ENCODE measurements around the gene HSP90B1. TPM values are rescaled to one million over a fixed set of nuclear protein-coding genes. Genes with fewer than 3 reads are reported as not detected.

The HSP90B1 gene
- total and polyA plus RNA-seq, 7 experiments from 2014 or later, result 184 to 461 (median 278) TPM

GRCh38 chr12:103930787-103931735, 851 bp downstream of the HSP90B1 start:
- Histone ChIP-seq H3K27me3 (ENCODE audit: control insufficient read depth in 2 of 2, insufficient read depth in 2 of 2, low read length in 2 of 2) (no peaks in the 10 kb centered on the region), H3K36me3 (ENCODE audit: control insufficient read depth in 2 of 3, insufficient read depth in 3 of 3, low read length in 3 of 3) (peaks cover 7 to 38% (median 27%) of the 10 kb centered on the region in 3 experiments), H3K27ac (ENCODE audit: low read depth, low read length) (peak overlapping the region; percentile 96), H3K4me3 (ENCODE audit: low read length) (peak overlapping the region; percentile 76), H3K9me3 (ENCODE audit: control insufficient read depth in 2 of 3, low read length in 3 of 3) (no peaks in the 10 kb centered on the region), H3K4me1 (ENCODE audit: control insufficient read depth in 2 of 2, insufficient read depth in 2 of 2, low read length in 2 of 2) (peaks cover 37 to 52% of the 10 kb centered on the region in 2 donors)
- DNase-seq (peak in 6 of 9 donors; percentile 3 to 43 (median 14)), ATAC-seq (no peak)
- Mint-ChIP-seq H3K4me1 (peaks cover 48 to 72% (median 62%) of the 10 kb centered on the region in 7 donors), H3K27ac (peak overlapping the region; percentile 97 to 100 (median 100)), H3K27me3 (peaks cover 0 to 4% (median 0%) of the 10 kb centered on the region in 5 donors), H3K36me3 (peaks cover 14 to 42% (median 27%) of the 10 kb centered on the region in 5 donors), H3K4me3 (peak overlapping the region; percentile 84 to 99 (median 92)), H3K9me3 (peaks cover 0 to 6% (median 0%) of the 10 kb centered on the region in 11 donors)
- POLR2A ChIA-PET, result interaction anchor here (0.7 to 5.7 kb wide), 11 partner anchors 18 to 207 kb away, joined by 3 to 149 read pairs (median 14); partner anchors contain the start of genes NFYB and TDG
- CTCF ChIA-PET, result interaction anchor here (0.7 to 1.3 kb wide), 2 partner anchors 10 to 34 kb away, joined by 3 to 4 read pairs; no protein-coding TSS in a partner anchor
- intact Hi-C loops (cut with micrococcal nuclease), result loop anchor here (1.0 to 10.0 kb wide), 11 partner anchors 26 to 1868 kb away; partner anchors contain the start of genes APPL2 (in 2 of the 2), HCFC2 (in 2 of the 2), NFYB (in 1 of the 2) and NT5DC3 (in 1 of the 2)

DNA sequence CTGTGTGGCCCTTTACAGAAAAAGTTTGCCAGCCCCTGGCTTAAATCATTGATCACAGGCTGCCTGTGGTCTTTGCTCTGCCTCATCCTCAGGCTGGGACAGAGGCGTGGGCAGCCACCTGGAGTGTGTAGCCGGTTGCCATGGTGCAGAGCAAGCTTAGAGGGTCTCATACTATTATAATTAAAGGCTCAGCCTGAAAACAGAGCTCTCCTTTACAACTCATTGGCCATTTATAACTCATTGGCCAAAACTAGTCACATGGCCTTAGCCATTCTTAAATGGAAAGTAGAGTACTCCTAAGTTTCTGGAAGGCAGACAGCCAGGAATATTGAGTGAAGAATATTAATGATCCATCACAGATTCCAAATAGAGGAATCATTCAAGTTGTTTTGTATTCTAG, 3.0 kb downstream of the HSP90B1 start:
- Mint-ChIP-seq H3K4me3 (peak overlapping the region in 4 of 10 donors; percentile 35 to 92 (median 84)), H3K36me3 (peaks cover 17 to 53% (median 30%) of the 10 kb centered on the region in 5 donors), H3K9me3 (peaks cover 0 to 6% (median 0%) of the 10 kb centered on the region in 11 donors), H3K27me3 (peaks cover 0 to 4% (median 0%) of the 10 kb centered on the region in 5 donors), H3K4me1 (peaks cover 45 to 68% (median 58%) of the 10 kb centered on the region in 7 donors), H3K27ac (peak overlapping the region in 2 of 9 donors; percentile 100)
- intact Hi-C loops (cut with micrococcal nuclease), result loop anchor here (10.0 kb wide), 1 partner anchor 1302 kb away; the partner anchor contains the start of gene APPL2 (in 2 of the 2)
- POLR2A ChIA-PET, result no interaction called here
- Histone ChIP-seq H3K4me3 (ENCODE audit: low read length) (no peak overlapping the region), H3K9me3 (ENCODE audit: control insufficient read depth in 2 of 3, low read length in 3 of 3) (no peaks in the 10 kb centered on the region), H3K4me1 (ENCODE audit: control insufficient read depth in 2 of 2, insufficient read depth in 2 of 2, low read length in 2 of 2) (peaks cover 30 to 42% of the 10 kb centered on the region in 2 donors), H3K36me3 (ENCODE audit: control insufficient read depth in 2 of 3, insufficient read depth in 3 of 3, low read length in 3 of 3) (peaks cover 17 to 60% (median 37%) of the 10 kb centered on the region in 3 experiments), H3K27ac (ENCODE audit: low read depth, low read length) (peak overlapping the region; percentile 96), H3K27me3 (ENCODE audit: control insufficient read depth in 2 of 2, insufficient read depth in 2 of 2, low read length in 2 of 2) (no peaks in the 10 kb centered on the region)
- ATAC-seq (no peak), DNase-seq (no peak)
- CTCF ChIA-PET, result no interaction called here

DNA sequence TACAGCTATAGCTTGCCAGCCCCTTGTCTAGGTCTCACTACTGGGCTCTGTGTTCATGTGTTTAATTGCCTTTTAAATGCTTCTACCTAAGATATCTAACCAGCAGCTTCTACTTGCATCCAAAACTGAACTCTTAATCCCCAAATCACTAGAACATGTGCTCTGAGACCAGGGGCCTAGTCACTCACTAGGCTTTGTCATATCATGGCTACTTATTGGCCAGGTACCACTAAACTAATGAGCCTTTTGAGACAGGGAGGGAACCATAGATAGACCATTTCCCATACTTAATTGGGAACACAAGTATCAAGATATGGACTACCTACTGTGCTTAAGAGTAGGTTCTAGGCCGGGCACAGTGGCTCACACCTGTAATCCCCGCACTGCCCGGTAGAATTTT, 6.5 kb downstream of the HSP90B1 start:
- ChIA-PET POLR2A (interaction anchor here (1.0 to 4.8 kb wide), 5 partner anchors 8 to 34 kb away, joined by 4 to 27 read pairs (median 5); partner anchors contain the start of gene TDG), CTCF (interaction anchor here (1.8 kb wide), 1 partner anchor 172 kb away, joined by 8 read pairs; no protein-coding TSS in a partner anchor)
- H3K9me3 Mint-ChIP-seq, result no peaks in the 10 kb centered on the region
- H3K4me1 Mint-ChIP-seq, result peaks cover 29 to 61% (median 53%) of the 10 kb centered on the region in 7 donors
- Histone ChIP-seq H3K27me3 (ENCODE audit: control insufficient read depth in 2 of 2, insufficient read depth in 2 of 2, low read length in 2 of 2) (no peaks in the 10 kb centered on the region), H3K27ac (ENCODE audit: low read depth, low read length) (peak overlapping the region; percentile 22), H3K36me3 (ENCODE audit: control insufficient read depth in 2 of 3, insufficient read depth in 3 of 3, low read length in 3 of 3) (peaks cover 48 to 94% (median 63%) of the 10 kb centered on the region in 3 experiments), H3K9me3 (ENCODE audit: control insufficient read depth in 2 of 3, low read length in 3 of 3) (no peaks in the 10 kb centered on the region), H3K4me1 (ENCODE audit: control insufficient read depth in 2 of 2, insufficient read depth in 2 of 2, low read length in 2 of 2) (peaks cover 26 to 31% of the 10 kb centered on the region in 2 donors), H3K4me3 (ENCODE audit: low read length) (no peak overlapping the region)
- intact Hi-C loops (cut with micrococcal nuclease), result loop anchor here (10.0 kb wide), 1 partner anchor 1298 kb away; the partner anchor contains the start of gene APPL2 (in 2 of the 2)
- H3K27ac Mint-ChIP-seq, result peak overlapping the region in 4 of 9 donors; percentile 49 to 65 (median 54)
- ATAC-seq (no peak), DNase-seq (no peak)
- H3K4me3 Mint-ChIP-seq, result peak overlapping the region in 2 of 10 donors; percentile 2 to 20
- H3K36me3 Mint-ChIP-seq, result peaks cover 22 to 63% (median 50%) of the 10 kb centered on the region in 5 donors
- no peaks in the 10 kb centered on the region for H3K27me3 Mint-ChIP-seq

DNA sequence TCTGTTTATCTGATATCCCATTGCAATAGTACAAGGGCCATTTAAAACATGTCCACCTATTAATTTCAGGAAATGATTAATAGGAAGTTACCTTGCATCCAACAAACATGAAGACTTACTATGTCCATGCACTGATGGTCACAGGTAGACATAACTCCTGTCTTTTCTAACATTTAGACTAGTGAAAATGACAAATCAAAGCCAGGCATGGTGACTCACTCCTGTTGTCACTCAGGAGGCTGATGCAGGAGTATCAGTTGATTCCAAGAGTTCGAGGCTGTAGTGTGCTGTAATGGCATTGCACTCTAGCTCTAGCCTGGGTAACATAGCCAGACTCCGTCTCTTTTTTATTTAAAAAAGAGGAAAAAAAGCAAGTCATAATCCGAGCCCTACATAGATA, 14.8 kb downstream of the HSP90B1 start:
- Histone ChIP-seq H3K27me3 (ENCODE audit: control insufficient read depth in 2 of 2, insufficient read depth in 2 of 2, low read length in 2 of 2) (no peaks in the 10 kb centered on the region), H3K4me1 (ENCODE audit: control insufficient read depth in 2 of 2, insufficient read depth in 2 of 2, low read length in 2 of 2) (no peaks in the 10 kb centered on the region), H3K36me3 (ENCODE audit: control insufficient read depth in 2 of 3, insufficient read depth in 3 of 3, low read length in 3 of 3) (peaks cover 47 to 99% (median 70%) of the 10 kb centered on the region in 3 experiments), H3K9me3 (ENCODE audit: control insufficient read depth in 2 of 3, low read length in 3 of 3) (no peaks in the 10 kb centered on the region), H3K4me3 (ENCODE audit: low read length) (no peak overlapping the region), H3K27ac (ENCODE audit: low read depth, low read length) (no peak overlapping the region)
- Mint-ChIP-seq H3K27ac (no peak overlapping the region), H3K4me3 (no peak overlapping the region), H3K27me3 (no peaks in the 10 kb centered on the region), H3K4me1 (peaks cover 0 to 41% (median 8%) of the 10 kb centered on the region in 7 donors), H3K36me3 (peaks cover 12 to 75% (median 51%) of the 10 kb centered on the region in 5 donors), H3K9me3 (no peaks in the 10 kb centered on the region)
- DNase-seq (no peak), ATAC-seq (no peak)
- intact Hi-C loops (cut with micrococcal nuclease), result no loop called here
- ChIA-PET POLR2A (interaction anchor here (0.6 to 1.8 kb wide), 5 partner anchors 9 to 164 kb away, joined by 3 to 6 read pairs (median 5); partner anchors contain the start of gene TDG), CTCF (interaction anchor here (1.1 kb wide), 1 partner anchor 32 kb away, joined by 3 read pairs; no protein-coding TSS in a partner anchor)

DNA sequence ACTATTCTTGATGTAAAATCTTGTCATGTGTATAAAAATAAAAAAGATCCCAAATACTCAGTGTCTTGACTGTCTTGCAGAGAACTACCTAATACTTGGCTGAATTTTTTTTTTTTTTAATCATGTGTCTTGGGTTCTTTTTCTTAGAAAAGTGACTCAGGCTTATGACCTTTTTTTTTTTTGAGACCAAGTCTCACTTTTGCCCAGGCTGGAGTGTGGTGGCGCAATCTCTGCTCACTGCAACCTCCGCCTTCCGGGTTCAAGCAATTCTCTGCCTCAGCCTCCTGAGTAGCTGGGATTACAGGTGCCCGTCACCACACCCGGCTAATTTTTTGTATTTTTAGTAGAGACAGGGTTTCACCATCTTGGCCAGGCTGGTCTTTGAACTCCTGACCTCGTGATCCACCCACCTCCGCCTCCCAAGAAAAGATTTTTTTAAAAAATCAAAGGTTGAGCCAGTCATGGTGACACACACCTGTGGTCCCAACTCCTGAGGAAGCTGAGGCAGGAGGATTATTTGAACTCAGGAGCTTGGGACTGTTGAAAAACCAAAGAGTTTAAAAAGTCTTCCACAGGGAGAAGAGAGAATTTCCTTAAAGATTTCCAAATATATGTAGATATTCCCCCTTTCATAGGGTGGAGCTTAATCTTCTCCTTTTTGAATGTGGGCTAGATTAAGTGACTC, 17.8 kb downstream of the HSP90B1 start:
- H3K9me3 Mint-ChIP-seq, result no peaks in the 10 kb centered on the region

More for the DNA sequence above, 17.8 kb downstream of the HSP90B1 start:
- ATAC-seq (no peak), DNase-seq (no peak)
- Mint-ChIP-seq H3K36me3 (peaks cover 1 to 64% (median 25%) of the 10 kb centered on the region in 5 donors), H3K27ac (peak overlapping the region in 6 of 9 donors; percentile 1 to 71 (median 39)), H3K4me1 (peaks cover 5 to 49% (median 7%) of the 10 kb centered on the region in 7 donors), H3K27me3 (no peaks in the 10 kb centered on the region), H3K4me3 (no peak overlapping the region)
- intact Hi-C loops (cut with micrococcal nuclease), result no loop called here
- POLR2A ChIA-PET, result interaction anchor here (0.7 to 10.3 kb wide), 4 partner anchors 17 to 1823 kb away, joined by 3 to 165 read pairs (median 6); partner anchors contain the start of gene TDG
- Histone ChIP-seq H3K27me3 (ENCODE audit: control insufficient read depth in 2 of 2, insufficient read depth in 2 of 2, low read length in 2 of 2) (no peaks in the 10 kb centered on the region), H3K27ac (ENCODE audit: low read depth, low read length) (no peak overlapping the region), H3K4me1 (ENCODE audit: control insufficient read depth in 2 of 2, insufficient read depth in 2 of 2, low read length in 2 of 2) (no peaks in the 10 kb centered on the region), H3K36me3 (ENCODE audit: control insufficient read depth in 2 of 3, insufficient read depth in 3 of 3, low read length in 3 of 3) (peaks cover 25 to 92% (median 47%) of the 10 kb centered on the region in 3 experiments), H3K9me3 (ENCODE audit: control insufficient read depth in 2 of 3, low read length in 3 of 3) (no peaks in the 10 kb centered on the region), H3K4me3 (ENCODE audit: low read length) (no peak overlapping the region)
- CTCF ChIA-PET, result no interaction called here

Measured in naive thymus-derived CD4-positive, alpha-beta T cell (primary cell).